Adrenal gland (tissue), 12 donors: ENCODE data around the gene CAMKMT. TPM values are rescaled to one million over a fixed set of nuclear protein-coding genes. Genes with fewer than 3 reads are reported as not detected.

Experiments used
- DNase-seq, 7 donors: peaks; one replicate each; pipeline ENCODE4 v3.0.0-alpha.2; 2019 to 2020
- H3K27ac ChIP-seq, 5 donors: fragments of 200-600 bp; sonication (generic) in 4 of 5; 1 replicate in 3 of 5; 2 replicates in 2 of 5; pipeline versions ENCODE4 v1.5.1 to v1.8.0; 2016 to 2020; ENCODE audit warnings: mild to moderate bottlenecking in 1 of 5
- H3K27me3 ChIP-seq: fragments of 200-600 bp; 2 replicates; pipeline ENCODE4 v1.8.0; 2021
- H3K36me3 ChIP-seq, 2 donors: fragments of 200-600 bp; replicated peaks in 1 of 2; 1 replicate in 1 of 2; 2 replicates in 1 of 2; pipeline versions ENCODE4 v1.5.1 to v1.8.0; 2018 to 2022
- H3K4me1 ChIP-seq, 2 donors: fragments of 200-600 bp; replicated peaks in 1 of 2; 1 replicate in 1 of 2; 2 replicates in 1 of 2; pipeline versions ENCODE4 v1.5.1 to v1.8.0; 2018 to 2021
- H3K4me3 ChIP-seq, 4 donors: fragments of 200-600 bp; sonication (generic) in 3 of 4; one replicate each; pipeline ENCODE4 v1.5.1; 2016 to 2018
- H3K9me3 ChIP-seq, 3 donors: fragments of 200-600 bp; sonication (generic) in 1 of 3; replicated peaks in 1 of 3; 1 replicate in 2 of 3; 2 replicates in 1 of 3; pipeline versions ENCODE4 v1.5.1 to v1.8.0; 2016 to 2021
- POLR2A ChIP-seq, 2 donors: fragments of 450-650 bp; IDR thresholded peaks; one replicate each; pipeline ENCODE4 v1.6.1; 2017; ENCODE audit warnings: antibody characterized with exemption in 2 of 2, mild to moderate bottlenecking in 2 of 2, moderate library complexity in 1 of 2
- WGBS, 4 donors: extraction: QIAGEN DNeasy Blood & Tissue Kit in 2 of 4; methylation state at CpG; one replicate each; pipeline versions ENCODE4 v1.1.5 to v1.1.7; 2013 to 2017; 5-methylcytosine and 5-hydroxymethylcytosine counted together
- intact Hi-C, 2 donors: fragments of 100-400 bp; cut with DNase I; formaldehyde crosslinking; loops; one replicate each; pipeline versions ENCODE4 v1.14.1 to v1.15.0; 2022 to 2023
- polyA plus RNA-seq, 3 donors: library from polyadenylated mRNA; stranded (reverse); fragments of 200-250 nt in 2 of 3; fragments of 350-450 nt in 1 of 3; fragmentation: Illumina TruSeq in 1 of 3; extraction: RNeasy Lipid Tissue Mini Kit (QIAGEN cat#74804) in 1 of 3; gene quantifications; one replicate each; pipeline ENCODE4 v1.2.3, GENCODE V29; 2013 to 2014
- total RNA-seq, 9 donors: library from RNA; depleted of rRNA in 4 of 9; stranded (reverse); fragments of >200 nt in 4 of 9; fragments of 120-200 nt in 1 of 9; fragmentation: NEBNext Ultra II Directional in 1 of 9; extraction: Animal tissue kit (Norgen Biotek cat#: 25700) in 1 of 9; gene quantifications; one replicate each; pipeline versions ENCODE4 v1.1.0 to v1.2.4, GENCODE V29; 2013 to 2023
- TF ChIP-seq, protein P1 (sequence below), 6 experiments: fragments of 450-650 bp in 4 of 6; fragments of 200-600 bp in 2 of 6; sonication (generic) in 1 of 6; IDR thresholded peaks; 1 replicate in 5 of 6; 2 replicates in 1 of 6; pipeline versions ENCODE4 v1.5.1 to v1.8.0; 2016 to 2021; ENCODE audit warnings: antibody characterized with exemption in 6 of 6, mild to moderate bottlenecking in 2 of 6, moderate library complexity in 1 of 6
- donor health status: healthy with polysubstance abuse.
- donor health status: Bipolar disorder and iron deficiency.
- donor health status: DM: yes; HTN: yes; CAD: no.
- donor health status: DM: no; HTN: no; CAD: no.
- donor health status: DM: no; HTN: no; CAD: no.
- donor health status: DM: yes; HTN: yes; CAD: no.

CAMKMT gene
- total and polyA plus RNA-seq, 12 donors = 2.6 to 14.0 (median 8.6) TPM

DNA sequence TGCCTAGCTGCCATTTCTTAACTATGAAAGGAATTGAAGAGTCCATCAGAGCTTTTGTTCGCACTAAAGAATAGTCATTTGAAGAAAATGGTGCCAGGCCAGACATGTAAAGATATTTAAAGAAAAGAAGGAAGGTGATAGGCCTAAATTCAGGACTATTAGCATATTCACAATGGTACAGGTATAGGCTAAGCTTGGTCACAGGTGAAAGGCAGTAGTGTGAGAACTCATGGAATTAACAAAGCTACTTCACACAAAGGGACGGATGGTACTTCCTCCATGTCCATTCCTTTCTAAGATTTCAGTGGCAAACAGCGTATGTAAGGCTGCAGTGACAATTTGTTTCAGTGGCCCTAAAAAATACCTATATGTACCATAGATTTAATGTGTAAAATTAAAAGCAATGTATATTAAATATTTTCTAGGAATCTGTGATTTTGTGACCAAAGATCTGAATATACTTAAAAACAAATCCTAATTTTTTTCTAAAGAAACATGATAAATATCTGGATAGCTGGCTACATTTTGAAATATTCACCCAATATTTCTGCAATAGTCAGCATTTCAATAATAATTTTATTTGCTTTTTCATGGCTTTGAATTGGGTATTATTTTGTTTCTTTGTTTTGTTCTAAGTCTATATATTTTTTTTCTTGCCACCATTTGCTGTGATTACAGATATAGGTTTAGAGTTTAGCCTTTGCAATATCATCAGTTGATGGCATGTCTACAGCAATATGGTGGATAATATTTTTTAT, 116.1 kb downstream of the CAMKMT start:
- WGBS, 4 donors = 91 to 96% (median 93%) methylated on average over 3 of the region's 3 CpGs
- H3K4me1 ChIP-seq = no peaks in the 10 kb centered on the region
- no peak for TF ChIP-seq POLR2A (IDR thresholded peaks at IDR 0.05)
- TF ChIP-seq, protein P1, sequence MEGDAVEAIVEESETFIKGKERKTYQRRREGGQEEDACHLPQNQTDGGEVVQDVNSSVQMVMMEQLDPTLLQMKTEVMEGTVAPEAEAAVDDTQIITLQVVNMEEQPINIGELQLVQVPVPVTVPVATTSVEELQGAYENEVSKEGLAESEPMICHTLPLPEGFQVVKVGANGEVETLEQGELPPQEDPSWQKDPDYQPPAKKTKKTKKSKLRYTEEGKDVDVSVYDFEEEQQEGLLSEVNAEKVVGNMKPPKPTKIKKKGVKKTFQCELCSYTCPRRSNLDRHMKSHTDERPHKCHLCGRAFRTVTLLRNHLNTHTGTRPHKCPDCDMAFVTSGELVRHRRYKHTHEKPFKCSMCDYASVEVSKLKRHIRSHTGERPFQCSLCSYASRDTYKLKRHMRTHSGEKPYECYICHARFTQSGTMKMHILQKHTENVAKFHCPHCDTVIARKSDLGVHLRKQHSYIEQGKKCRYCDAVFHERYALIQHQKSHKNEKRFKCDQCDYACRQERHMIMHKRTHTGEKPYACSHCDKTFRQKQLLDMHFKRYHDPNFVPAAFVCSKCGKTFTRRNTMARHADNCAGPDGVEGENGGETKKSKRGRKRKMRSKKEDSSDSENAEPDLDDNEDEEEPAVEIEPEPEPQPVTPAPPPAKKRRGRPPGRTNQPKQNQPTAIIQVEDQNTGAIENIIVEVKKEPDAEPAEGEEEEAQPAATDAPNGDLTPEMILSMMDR (IDR thresholded peaks at IDR 0.05) = no peak
- no peaks in the 10 kb centered on the region for H3K36me3 ChIP-seq
- H3K9me3 ChIP-seq = no peaks in the 10 kb centered on the region
- no peaks in the 10 kb centered on the region for H3K27me3 ChIP-seq
- no peak for DNase-seq
- intact Hi-C loops = loop anchor here (2.0 to 10.0 kb wide), 2 partner anchors 477 kb away; no protein-coding TSS in a partner anchor
- no peak overlapping the region for H3K27ac ChIP-seq
- H3K4me3 ChIP-seq = no peak overlapping the region

DNA sequence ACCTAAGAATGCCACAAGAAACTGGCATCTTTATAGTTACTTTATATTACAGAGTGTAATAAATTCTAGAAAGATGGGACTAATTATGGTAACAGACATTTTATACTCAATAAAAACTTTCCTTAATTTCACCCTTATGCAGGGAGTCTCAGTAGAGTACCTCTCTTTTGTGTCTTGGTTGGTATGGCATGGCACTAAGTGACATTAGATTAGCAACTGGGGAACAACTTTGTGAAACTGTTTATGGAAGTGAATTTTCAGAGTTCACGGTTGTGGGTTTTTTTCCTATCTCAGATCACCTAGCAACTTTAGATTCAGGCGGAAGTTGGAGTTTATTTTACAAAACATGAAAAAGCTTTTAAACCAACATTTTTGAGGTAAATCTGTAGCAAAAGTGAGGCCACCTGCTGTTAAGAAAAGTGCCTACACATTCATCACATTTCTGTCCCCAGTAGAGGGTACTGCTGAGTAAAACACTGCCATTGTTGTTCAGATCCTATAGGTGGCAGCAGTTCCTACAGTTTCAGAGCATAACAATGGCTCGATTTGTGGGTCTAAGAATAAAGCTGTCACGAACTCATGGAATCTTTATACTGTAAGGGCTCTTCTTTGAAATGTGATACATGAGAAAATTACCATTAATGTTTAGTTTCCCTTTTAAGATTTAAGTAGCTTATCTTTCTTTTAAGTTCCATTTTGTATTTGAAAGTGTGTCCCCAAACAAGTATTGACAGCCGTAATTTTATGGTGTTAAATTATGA, 117.6 kb downstream of the CAMKMT start:
- no peaks in the 10 kb centered on the region for H3K36me3 ChIP-seq
- H3K4me1 ChIP-seq = no peaks in the 10 kb centered on the region
- H3K27ac ChIP-seq = no peak overlapping the region
- H3K9me3 ChIP-seq = no peaks in the 10 kb centered on the region
- no peak overlapping the region for H3K4me3 ChIP-seq
- DNase-seq = peak; percentile 16 to 67 (median 47)
- WGBS, 4 donors = 20 to 23% (median 21%) methylated on average over 5 of the region's 5 CpGs
- intact Hi-C loops = loop anchor here in 1 of 2 donors (10.0 kb wide), 1 partner anchor 475 kb away; no protein-coding TSS in a partner anchor
- H3K27me3 ChIP-seq = no peaks in the 10 kb centered on the region
- TF ChIP-seq, protein P1 (IDR thresholded peaks at IDR 0.05) = peak; percentile 97 to 100 (median 99)
- TF ChIP-seq POLR2A (IDR thresholded peaks at IDR 0.05) = no peak

DNA sequence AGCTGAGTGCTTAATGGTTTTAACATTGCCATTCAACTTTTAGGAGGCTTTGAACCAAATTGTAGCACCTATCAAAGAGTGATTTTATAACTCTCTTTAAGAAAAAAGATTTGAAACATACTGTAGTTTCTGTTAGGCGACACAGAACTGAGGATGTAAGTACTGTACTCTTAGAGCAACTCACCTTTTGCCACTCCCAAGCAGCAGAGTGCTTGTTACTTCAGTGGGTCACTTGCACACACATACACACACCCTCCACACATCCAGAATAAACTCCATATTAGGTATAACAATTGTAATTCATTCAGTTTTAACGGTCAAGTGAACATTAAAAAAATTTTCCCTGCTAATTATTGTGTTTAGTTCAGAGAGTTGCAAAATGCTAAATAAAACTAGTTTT, 118.3 kb downstream of the CAMKMT start:
- H3K4me3 ChIP-seq = no peak overlapping the region
- intact Hi-C loops = no loop called here
- TF ChIP-seq POLR2A (IDR thresholded peaks at IDR 0.05) = no peak
- TF ChIP-seq, protein P1 (IDR thresholded peaks at IDR 0.05) = no peak
- no peaks in the 10 kb centered on the region for H3K27me3 ChIP-seq
- no peak for DNase-seq
- no peaks in the 10 kb centered on the region for H3K36me3 ChIP-seq
- 96 to 100% (median 97%) methylated on average over 2 of the region's 2 CpGs for WGBS, 4 donors
- H3K9me3 ChIP-seq = no peaks in the 10 kb centered on the region
- H3K27ac ChIP-seq = no peak overlapping the region
- no peaks in the 10 kb centered on the region for H3K4me1 ChIP-seq

DNA sequence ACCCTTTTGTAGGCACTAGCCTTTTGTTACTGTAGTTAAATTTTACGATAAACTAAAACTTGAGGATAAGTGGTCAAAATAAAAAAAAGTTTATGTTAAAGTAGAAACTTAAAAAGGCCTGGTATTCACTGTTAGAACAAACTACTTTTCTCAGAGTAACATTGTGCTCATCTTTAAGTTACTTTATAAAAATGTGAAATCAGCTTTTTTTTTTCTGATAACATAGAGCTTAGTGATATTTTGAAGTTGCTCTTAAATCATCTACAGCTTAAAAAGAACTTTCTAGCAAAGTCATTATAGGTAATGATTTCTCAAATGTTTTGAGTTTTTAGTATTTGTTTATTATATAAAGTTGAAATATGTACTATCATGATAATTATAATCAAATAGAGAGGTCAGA, 125.3 kb downstream of the CAMKMT start:
- H3K36me3 ChIP-seq = no peaks in the 10 kb centered on the region
- intact Hi-C loops = no loop called here
- no peaks in the 10 kb centered on the region for H3K27me3 ChIP-seq
- WGBS, 4 donors = 96 to 100% (median 99%) methylated on average over 1 of the region's 1 CpG
- TF ChIP-seq, protein P1 (IDR thresholded peaks at IDR 0.05) = no peak
- TF ChIP-seq POLR2A (IDR thresholded peaks at IDR 0.05) = no peak
- H3K4me3 ChIP-seq = no peak overlapping the region
- no peaks in the 10 kb centered on the region for H3K4me1 ChIP-seq
- no peaks in the 10 kb centered on the region for H3K9me3 ChIP-seq
- no peak overlapping the region for H3K27ac ChIP-seq
- DNase-seq = no peak
